Endothelial cell of umbilical vein (primary cell): Measurements from ENCODE around the gene MB21D2. TPM values are rescaled to one million over a fixed set of nuclear protein-coding genes. Genes with fewer than 3 reads are reported as not detected.

Experiments used
- BruUV-seq: library from RNA; stranded (reverse); fragments of 400-500 nt; replicated peaks from 2 replicates; lab custom pipeline; 2021; lab: Mats Ljungman, UMichigan
- CTCF ChIA-PET: fragments of 300-600, 350-600 bp; sonication (Branson Sonifier 250); formaldehyde crosslinking; loops from one replicate; lab custom pipeline; 2021; ENCODE audit warnings: antibody characterized with exemption, inconsistent platforms; lab: Charles Lee
- POLR2A ChIA-PET: fragments of 300-600, 350-600 bp; sonication (Branson Sonifier 250); formaldehyde crosslinking; loops from one replicate; lab custom pipeline; 2021; ENCODE audit warnings: antibody characterized with exemption, inconsistent platforms; lab: Charles Lee
- DNase-seq: peaks from one replicate; pipeline ENCODE4 v3.0.0-alpha.2; 2011; ENCODE audit warnings: low read depth, low spot score
- FAIRE-seq: peaks from 2 replicates; lab custom pipeline; 2011; peaks lifted over from hg19 to GRCh38; lab: Jason Lieb, UNC
- H2AFZ ChIP-seq: 2 replicates; pipeline ENCODE4 v1.6.0; 2012; ENCODE audit warnings: low read depth, low read length, control low read depth, inconsistent platforms
- H3K27ac ChIP-seq: 2 replicates; pipeline ENCODE4 v1.5.1; 2011; ENCODE audit warnings: low read depth, mild to moderate bottlenecking, control low read depth, low read length, moderate library complexity; ENCODE audit not compliant: insufficient read depth
- H3K27me3 ChIP-seq, 2 experiments: 2 replicates each; pipeline versions ENCODE4 v1.6.0 to v1.6.1; 2011; ENCODE audit warnings: low read length in 2 of 2, mixed read lengths in 1 of 2; ENCODE audit not compliant: control insufficient read depth in 2 of 2, insufficient read depth in 2 of 2
- H3K36me3 ChIP-seq, 2 experiments: 2 replicates in 1 of 2; 3 replicates in 1 of 2; pipeline ENCODE4 v1.5.1; 2011; ENCODE audit warnings: low read length in 2 of 2, mild to moderate bottlenecking in 1 of 2, moderate library complexity in 1 of 2; ENCODE audit not compliant: control insufficient read depth in 2 of 2, insufficient read depth in 2 of 2; ENCODE audit errors: extremely low read depth in 1 of 2
- H3K4me1 ChIP-seq: 3 replicates; pipeline ENCODE4 v1.5.1; 2011; ENCODE audit warnings: mild to moderate bottlenecking, low read length; ENCODE audit not compliant: control insufficient read depth, insufficient read depth; ENCODE audit errors: extremely low read depth
- H3K4me2 ChIP-seq: 2 replicates; pipeline ENCODE4 v1.6.1; 2011; ENCODE audit warnings: low read length, control low read depth, mixed read lengths; ENCODE audit not compliant: insufficient read depth
- H3K4me3 ChIP-seq, 3 experiments: fragments of 200-600 bp in 1 of 3; sonication (generic), shearing (Covaris generic) in 1 of 3; replicated peaks in 1 of 3; 2 replicates each; pipeline ENCODE4 v1.5.1; 2011 to 2016; ENCODE audit warnings: control low read depth in 3 of 3, low read length in 3 of 3, mild to moderate bottlenecking in 2 of 3, inconsistent platforms in 1 of 3, low read depth in 1 of 3, moderate library complexity in 1 of 3; ENCODE audit not compliant: insufficient read depth in 1 of 3
- H3K79me2 ChIP-seq: 2 replicates; pipeline ENCODE4 v1.6.0; 2012; ENCODE audit warnings: low read length, inconsistent platforms; ENCODE audit not compliant: control insufficient read depth, insufficient read depth
- H3K9ac ChIP-seq: replicated peaks from 2 replicates; pipeline ENCODE3; 2011; ENCODE audit warnings: low read length, control low read depth; ENCODE audit not compliant: insufficient read depth; ENCODE audit errors: extremely low read depth
- H3K9me1 ChIP-seq: replicated peaks from 3 replicates; pipeline ENCODE4 v1.6.0; 2011; ENCODE audit warnings: mild to moderate bottlenecking, low read length; ENCODE audit not compliant: control insufficient read depth, insufficient read depth; ENCODE audit errors: extremely low read depth
- H3K9me3 ChIP-seq: replicated peaks from 2 replicates; pipeline ENCODE4 v1.5.1; 2012; ENCODE audit warnings: low read length, inconsistent platforms; ENCODE audit not compliant: control insufficient read depth, insufficient read depth
- H4K20me1 ChIP-seq: replicated peaks from 2 replicates; pipeline ENCODE3; 2011; ENCODE audit warnings: mild to moderate bottlenecking, low read length; ENCODE audit not compliant: control insufficient read depth, insufficient read depth; ENCODE audit errors: extremely low read depth
- EZH2 ChIP-seq: IDR thresholded peaks from 2 replicates; pipeline ENCODE4 v1.6.1; 2012; ENCODE audit warnings: borderline replicate concordance, low read depth, mild to moderate bottlenecking, moderate library complexity, low read length, inconsistent platforms; ENCODE audit not compliant: severe bottlenecking
- FOS ChIP-seq: IDR thresholded peaks from 2 replicates; pipeline ENCODE4 v1.6.1; 2011; ENCODE audit warnings: mild to moderate bottlenecking, low read length, moderate library complexity, borderline replicate concordance; ENCODE audit not compliant: insufficient read depth
- GATA2 ChIP-seq: IDR thresholded peaks from 2 replicates; pipeline ENCODE4 v1.7.0; 2011; ENCODE audit warnings: low read depth, mild to moderate bottlenecking, moderate library complexity, mixed read lengths, low read length; ENCODE audit not compliant: insufficient read length, insufficient read depth
- JUN ChIP-seq: IDR thresholded peaks from 2 replicates; pipeline ENCODE4 v1.6.1; 2011; ENCODE audit warnings: borderline replicate concordance, low read depth; ENCODE audit not compliant: insufficient read length, insufficient read depth
- MYC ChIP-seq: IDR thresholded peaks from one replicate; pipeline ENCODE4 v1.6.1; 2011; ENCODE audit warnings: mild to moderate bottlenecking, low read depth, low read length
- POLR2A ChIP-seq: IDR thresholded peaks from 2 replicates; pipeline ENCODE4 v1.6.1; 2012; ENCODE audit warnings: low read depth, mild to moderate bottlenecking, control low read depth, low read length
- POLR2AphosphoS5 ChIP-seq: IDR thresholded peaks from 2 replicates; pipeline ENCODE4 v1.6.1; 2012; ENCODE audit warnings: low read depth, mild to moderate bottlenecking, control low read depth, low read length, moderate library complexity; ENCODE audit not compliant: insufficient read depth
- dilution Hi-C: fragments of 300-500 bp; cut with MboI; formaldehyde crosslinking; loops from one replicate; pipeline ENCODE4 v1.15.0; 2019; ENCODE audit warnings: low sequenced_read_pairs; ENCODE audit not compliant: extremely low pct_ligation_motif_present
- intact Hi-C: fragments of 100-400 bp; cut with micrococcal nuclease; formaldehyde crosslinking; loops from one replicate; pipeline ENCODE4 v1.10.0; 2022
- polyA plus RNA-seq, 4 experiments: library from polyadenylated mRNA; depleted of rRNA in 3 of 4; stranded (reverse) in 3 of 4; unstranded in 1 of 4; fragments of >200 nt; gene quantifications; 2 replicates each; pipeline versions ENCODE4 v1.2.1 to v1.2.3, GENCODE V29; 2011 to 2012; ENCODE audit warnings: missing spikeins in 1 of 4
- total RNA-seq: library from RNA; stranded (reverse); gene quantifications from 2 replicates; pipeline ENCODE4 v1.2.3, GENCODE V29; 2021
- TF ChIP-seq, protein P1 (sequence below), 2 donors: IDR thresholded peaks; 1 replicate in 1 of 2; 2 replicates in 1 of 2; pipeline ENCODE4 v1.5.1; 2011; ENCODE audit warnings: low read length in 2 of 2, mild to moderate bottlenecking in 2 of 2, moderate library complexity in 2 of 2, control low read depth in 1 of 2, inconsistent platforms in 1 of 2, low read depth in 1 of 2; ENCODE audit not compliant: insufficient read depth in 1 of 2; ENCODE audit errors: extremely low read depth in 1 of 2
- TF ChIP-seq, protein P2 (sequence below): IDR thresholded peaks from 2 replicates; pipeline ENCODE4 v1.6.1; 2011; ENCODE audit not compliant: insufficient read depth, insufficient read length

Gene MB21D2
- total and polyA plus RNA-seq, 2 donors (not counting 3 experiments of a cell fraction or from before 2014, with no cell fraction given) = 6.7 to 7.4 TPM

DNA sequence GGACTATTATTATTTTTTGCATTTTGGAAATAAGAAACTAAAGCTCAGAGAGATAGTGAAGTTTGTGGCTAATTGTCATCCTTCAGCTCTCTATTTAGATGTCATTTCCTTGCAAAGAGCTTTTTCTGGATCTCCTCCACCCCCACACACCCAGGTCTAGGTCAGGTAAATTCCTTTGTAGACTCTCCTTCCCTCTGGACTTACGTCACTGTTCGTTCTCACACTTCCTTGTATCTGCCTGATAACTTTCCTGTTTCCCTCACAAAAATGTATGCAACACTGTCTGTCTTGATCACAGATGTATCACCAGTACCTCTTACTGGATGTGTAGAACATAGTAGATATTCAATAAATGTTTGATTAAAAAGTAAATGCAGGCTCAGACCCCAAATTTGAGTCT is 6.1 kb upstream of the MB21D2 start:
- ChIA-PET POLR2A (no interaction called here), CTCF (interaction anchor here (0.8 to 0.9 kb wide), 2 partner anchors 9 to 10 kb away, joined by 3 read pairs; no protein-coding TSS in a partner anchor)
- TF ChIP-seq POLR2A (no peak), GATA2 (no peak), MYC (no peak), POLR2AphosphoS5 (no peak), EZH2 (no peak), FOS (no peak), JUN (no peak)
- TF ChIP-seq, protein P1, sequence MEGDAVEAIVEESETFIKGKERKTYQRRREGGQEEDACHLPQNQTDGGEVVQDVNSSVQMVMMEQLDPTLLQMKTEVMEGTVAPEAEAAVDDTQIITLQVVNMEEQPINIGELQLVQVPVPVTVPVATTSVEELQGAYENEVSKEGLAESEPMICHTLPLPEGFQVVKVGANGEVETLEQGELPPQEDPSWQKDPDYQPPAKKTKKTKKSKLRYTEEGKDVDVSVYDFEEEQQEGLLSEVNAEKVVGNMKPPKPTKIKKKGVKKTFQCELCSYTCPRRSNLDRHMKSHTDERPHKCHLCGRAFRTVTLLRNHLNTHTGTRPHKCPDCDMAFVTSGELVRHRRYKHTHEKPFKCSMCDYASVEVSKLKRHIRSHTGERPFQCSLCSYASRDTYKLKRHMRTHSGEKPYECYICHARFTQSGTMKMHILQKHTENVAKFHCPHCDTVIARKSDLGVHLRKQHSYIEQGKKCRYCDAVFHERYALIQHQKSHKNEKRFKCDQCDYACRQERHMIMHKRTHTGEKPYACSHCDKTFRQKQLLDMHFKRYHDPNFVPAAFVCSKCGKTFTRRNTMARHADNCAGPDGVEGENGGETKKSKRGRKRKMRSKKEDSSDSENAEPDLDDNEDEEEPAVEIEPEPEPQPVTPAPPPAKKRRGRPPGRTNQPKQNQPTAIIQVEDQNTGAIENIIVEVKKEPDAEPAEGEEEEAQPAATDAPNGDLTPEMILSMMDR (IDR thresholded peaks at IDR 0.05; ENCODE audit: extremely low read depth in 1 of 2, insufficient read depth in 1 of 2, low read depth in 1 of 2, low read length in 2 of 2) = no peak
- TF ChIP-seq, protein P2, sequence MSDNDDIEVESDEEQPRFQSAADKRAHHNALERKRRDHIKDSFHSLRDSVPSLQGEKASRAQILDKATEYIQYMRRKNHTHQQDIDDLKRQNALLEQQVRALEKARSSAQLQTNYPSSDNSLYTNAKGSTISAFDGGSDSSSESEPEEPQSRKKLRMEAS = no peak
- DNase-seq (no peak), FAIRE-seq (no peak)
- dilution Hi-C loops (no loop called here), intact Hi-C loops (no loop called here)
- no peak overlapping the region for H3K27ac ChIP-seq
- H3K27me3 ChIP-seq = no peaks in the 10 kb centered on the region
- no peaks in the 10 kb centered on the region for H4K20me1 ChIP-seq
- no peak overlapping the region for H3K4me2 ChIP-seq
- H3K9ac ChIP-seq = no peak overlapping the region
- no peaks in the 10 kb centered on the region for H3K9me1 ChIP-seq
- no peaks in the 10 kb centered on the region for H3K36me3 ChIP-seq
- no peaks in the 10 kb centered on the region for H3K4me1 ChIP-seq
- H3K79me2 ChIP-seq = no peaks in the 10 kb centered on the region
- H3K4me3 ChIP-seq = no peak overlapping the region
- no TSS peak for BruUV-seq
- no peak overlapping the region for H2AFZ ChIP-seq
- H3K9me3 ChIP-seq = no peaks in the 10 kb centered on the region
